SU-DHL-6 (cell line): ENCODE measurements around the gene RNF166.

Experiments used
- H2AFZ ChIP-seq: fragments of 200-600 bp; sonication (generic); 2 replicates; pipeline ENCODE4 v1.6.1; 2014; ENCODE audit warnings: low read depth, mild to moderate bottlenecking, moderate library complexity, mixed read lengths, antibody characterized with exemption, low read length; ENCODE audit not compliant: severe bottlenecking
- H3F3A ChIP-seq: fragments of 200-600 bp; shearing (Covaris generic); 2 replicates; pipeline ENCODE4 v1.6.0; 2016; ENCODE audit warnings: antibody characterized with exemption, mild to moderate bottlenecking; ENCODE audit not compliant: insufficient read depth
- H3K27ac ChIP-seq: fragments of 200-600 bp; sonication (generic); 2 replicates; pipeline ENCODE4 v1.5.1; 2016; ENCODE audit warnings: low read depth, mild to moderate bottlenecking, low read length, moderate library complexity, mixed read lengths
- H3K27me3 ChIP-seq: fragments of 200-600 bp; sonication (generic), shearing (Covaris generic); 2 replicates; pipeline ENCODE4 v1.6.0; 2014; ENCODE audit warnings: mild to moderate bottlenecking, low read length
- H3K36me3 ChIP-seq: fragments of 200-600 bp; sonication (generic); 2 replicates; pipeline ENCODE4 v1.6.1; 2014; ENCODE audit warnings: mild to moderate bottlenecking, low read length, mixed read lengths
- H3K4me2 ChIP-seq: fragments of 300-600, 200-600 bp; shearing (Covaris generic), sonication (generic); 2 replicates; pipeline ENCODE4 v1.6.0; 2014; ENCODE audit warnings: low read length, low read depth, mild to moderate bottlenecking; ENCODE audit not compliant: poor library complexity, severe bottlenecking
- H3K4me3 ChIP-seq: fragments of 200-600 bp; sonication (generic); 2 replicates; pipeline ENCODE4 v1.5.1; 2014; ENCODE audit warnings: antibody characterized with exemption, low read length, mild to moderate bottlenecking, mixed read lengths; ENCODE audit not compliant: insufficient read depth, poor library complexity, severe bottlenecking
- H3K79me2 ChIP-seq: fragments of 200-600 bp; sonication (generic); 2 replicates; pipeline ENCODE4 v1.6.1; 2014; ENCODE audit warnings: mild to moderate bottlenecking, low read length, moderate library complexity; ENCODE audit not compliant: insufficient read depth
- H3K9ac ChIP-seq: fragments of 200-600 bp; sonication (generic); 2 replicates; pipeline ENCODE4 v1.7.0; 2014; ENCODE audit warnings: mild to moderate bottlenecking, low read length
- H3K9me2 ChIP-seq: fragments of 200-600 bp; sonication (generic); replicated peaks from 2 replicates; pipeline ENCODE4 v1.6.1; 2014; ENCODE audit warnings: low read length; ENCODE audit not compliant: insufficient read depth
- H3K9me3 ChIP-seq: fragments of 200-600 bp; sonication (generic); 2 replicates; pipeline ENCODE4 v1.6.1; 2014; ENCODE audit warnings: low read length, mixed read lengths; ENCODE audit not compliant: insufficient read depth
- H4K20me1 ChIP-seq: fragments of 200-600 bp; sonication (generic); 2 replicates; pipeline ENCODE4 v1.6.1; 2014; ENCODE audit warnings: low read depth, mild to moderate bottlenecking, antibody characterized with exemption, low read length, moderate library complexity, mixed read lengths
- EZH2phosphoT487 ChIP-seq: fragments of 200-600 bp; sonication (generic), shearing (Covaris generic); conservative IDR thresholded peaks from 2 replicates; pipeline ENCODE4 v1.6.1; 2018; ENCODE audit warnings: mild to moderate bottlenecking, antibody characterized with exemption, low read length, moderate library complexity, mixed read lengths
- TF ChIP-seq, protein P1 (sequence below): fragments of 200-600 bp; sonication (generic); IDR thresholded peaks from one replicate; pipeline ENCODE4 v1.5.1; 2017; ENCODE audit warnings: antibody characterized with exemption, mild to moderate bottlenecking, low read length, moderate library complexity; ENCODE audit not compliant: insufficient read depth, poor library complexity, severe bottlenecking

RNF166 gene

DNA sequence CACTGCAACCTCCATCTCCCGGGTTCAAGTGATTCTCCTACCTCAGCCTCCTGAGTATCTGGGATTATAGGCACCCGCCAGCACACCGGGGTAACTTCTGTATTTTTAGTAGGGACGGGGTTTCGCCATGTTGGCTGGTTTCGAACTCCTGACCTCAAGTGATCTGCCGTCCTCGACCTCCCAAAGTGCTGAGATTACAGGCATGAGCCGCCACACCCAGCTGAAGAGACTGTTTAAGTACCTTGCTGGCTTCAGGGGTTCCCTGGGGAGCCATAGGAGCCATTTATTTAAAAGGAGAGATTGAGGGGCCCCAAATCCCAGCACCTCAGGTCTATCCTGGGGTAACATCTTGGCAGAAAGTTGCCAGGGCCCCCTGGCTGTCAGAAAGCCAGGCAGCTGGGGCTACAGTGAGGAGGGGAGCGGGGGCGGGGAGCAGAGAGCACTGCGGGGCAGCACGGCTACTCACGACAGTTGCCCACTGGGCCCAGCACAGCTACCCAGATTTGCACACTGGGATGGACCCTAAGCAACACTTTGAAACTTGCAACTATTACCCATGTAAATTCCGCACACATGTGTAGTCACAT is 21.5 kb downstream of the RNF166 start:
- peaks cover 14% of the 10 kb centered on the region for H3F3A ChIP-seq
- no peak for TF ChIP-seq EZH2phosphoT487
- TF ChIP-seq, protein P1, sequence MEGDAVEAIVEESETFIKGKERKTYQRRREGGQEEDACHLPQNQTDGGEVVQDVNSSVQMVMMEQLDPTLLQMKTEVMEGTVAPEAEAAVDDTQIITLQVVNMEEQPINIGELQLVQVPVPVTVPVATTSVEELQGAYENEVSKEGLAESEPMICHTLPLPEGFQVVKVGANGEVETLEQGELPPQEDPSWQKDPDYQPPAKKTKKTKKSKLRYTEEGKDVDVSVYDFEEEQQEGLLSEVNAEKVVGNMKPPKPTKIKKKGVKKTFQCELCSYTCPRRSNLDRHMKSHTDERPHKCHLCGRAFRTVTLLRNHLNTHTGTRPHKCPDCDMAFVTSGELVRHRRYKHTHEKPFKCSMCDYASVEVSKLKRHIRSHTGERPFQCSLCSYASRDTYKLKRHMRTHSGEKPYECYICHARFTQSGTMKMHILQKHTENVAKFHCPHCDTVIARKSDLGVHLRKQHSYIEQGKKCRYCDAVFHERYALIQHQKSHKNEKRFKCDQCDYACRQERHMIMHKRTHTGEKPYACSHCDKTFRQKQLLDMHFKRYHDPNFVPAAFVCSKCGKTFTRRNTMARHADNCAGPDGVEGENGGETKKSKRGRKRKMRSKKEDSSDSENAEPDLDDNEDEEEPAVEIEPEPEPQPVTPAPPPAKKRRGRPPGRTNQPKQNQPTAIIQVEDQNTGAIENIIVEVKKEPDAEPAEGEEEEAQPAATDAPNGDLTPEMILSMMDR = no peak
- H3K27ac ChIP-seq = no peak overlapping the region
- no peak overlapping the region for H3K4me3 ChIP-seq
- no peak overlapping the region for H3K9ac ChIP-seq
- H3K79me2 ChIP-seq = no peaks in the 10 kb centered on the region
- H3K9me2 ChIP-seq = no peaks in the 10 kb centered on the region
- H3K4me2 ChIP-seq = no peak overlapping the region
- no peaks in the 10 kb centered on the region for H4K20me1 ChIP-seq
- H2AFZ ChIP-seq = no peak overlapping the region
- H3K27me3 ChIP-seq = no peaks in the 10 kb centered on the region
- no peaks in the 10 kb centered on the region for H3K9me3 ChIP-seq
- H3K36me3 ChIP-seq = no peaks in the 10 kb centered on the region

DNA sequence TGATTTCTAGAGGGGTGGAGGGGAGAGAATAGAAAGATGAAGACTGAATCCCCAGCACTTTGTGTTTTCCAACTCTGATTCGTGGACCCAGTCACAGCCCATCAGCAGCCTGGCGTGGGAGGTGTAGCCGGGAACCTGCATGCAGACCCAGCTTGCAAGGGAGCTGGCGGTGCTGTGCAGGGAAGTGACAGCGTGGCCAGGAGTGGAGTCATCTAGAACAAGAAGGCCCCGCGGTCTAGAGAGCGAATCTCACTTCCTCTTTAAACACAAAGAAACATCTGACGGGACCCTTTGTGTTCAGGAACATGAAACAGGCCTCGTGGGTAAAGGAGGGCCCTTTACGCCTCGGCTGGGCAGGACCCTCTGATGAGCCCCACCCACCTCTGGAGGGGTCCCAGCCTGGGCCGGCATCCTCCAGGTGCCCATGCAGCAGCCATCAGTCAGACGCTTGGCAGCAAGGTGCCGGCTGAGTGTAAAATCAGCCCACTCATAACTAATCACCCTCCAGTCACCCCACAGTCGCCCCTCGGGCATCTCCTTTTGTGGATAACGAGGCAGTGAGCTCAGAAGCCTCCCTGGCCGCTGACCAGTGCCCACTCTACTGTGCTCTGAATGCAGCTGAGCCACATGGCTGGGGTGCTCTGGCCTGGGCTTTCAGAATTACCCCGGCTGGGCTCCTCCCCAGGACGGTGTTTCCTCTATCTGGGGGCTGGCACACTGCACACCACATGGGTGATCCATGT is 24.3 kb downstream of the RNF166 start:
- Histone ChIP-seq H4K20me1 (no peaks in the 10 kb centered on the region), H3K9ac (peak overlapping the region; percentile 51), H3K9me2 (no peaks in the 10 kb centered on the region), H2AFZ (peak overlapping the region; percentile 59), H3F3A (peaks cover 14% of the 10 kb centered on the region), H3K27me3 (no peaks in the 10 kb centered on the region), H3K4me3 (peak overlapping the region; percentile 23), H3K9me3 (no peaks in the 10 kb centered on the region), H3K79me2 (no peaks in the 10 kb centered on the region), H3K27ac (peak overlapping the region; percentile 83), H3K4me2 (peak overlapping the region; percentile 58), H3K36me3 (no peaks in the 10 kb centered on the region)
- TF ChIP-seq, protein P1 = no peak
- TF ChIP-seq EZH2phosphoT487 = no peak

DNA sequence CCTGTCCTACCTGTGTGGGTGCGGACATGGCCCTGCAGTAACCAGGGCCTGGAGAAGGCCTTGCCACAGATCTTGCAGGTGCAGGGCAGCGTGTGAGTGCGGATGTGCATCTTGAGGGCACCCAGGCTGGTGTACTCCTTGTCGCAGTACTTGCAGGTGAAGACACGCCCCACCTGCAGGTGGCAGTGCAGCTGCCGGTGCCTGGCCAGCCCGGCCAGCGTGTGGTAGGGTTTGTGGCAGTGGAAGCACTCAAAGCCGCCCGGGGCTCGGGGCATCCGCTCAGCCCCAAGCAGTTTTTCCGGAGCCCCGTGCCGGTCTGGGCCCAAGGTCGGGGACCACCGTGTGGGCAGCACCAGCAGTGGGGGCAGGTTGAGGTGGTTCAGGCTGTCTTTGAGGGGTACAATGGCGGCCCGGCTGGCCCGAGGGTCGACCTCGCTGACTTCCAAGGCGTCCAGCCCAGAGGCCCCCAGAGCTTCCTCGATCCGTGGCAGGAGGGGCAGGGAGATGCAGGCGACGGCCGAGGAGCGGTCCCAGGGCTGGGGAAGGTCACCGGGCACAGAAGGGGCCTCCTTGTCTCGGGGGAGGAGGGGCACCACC is 25.0 kb downstream of the RNF166 start:
- Histone ChIP-seq H3K27ac (peak overlapping the region; percentile 83), H3K4me2 (peak overlapping the region; percentile 58), H3K36me3 (no peaks in the 10 kb centered on the region), H3K9me2 (no peaks in the 10 kb centered on the region), H2AFZ (peak overlapping the region; percentile 59), H3K27me3 (no peaks in the 10 kb centered on the region), H3K79me2 (no peaks in the 10 kb centered on the region), H4K20me1 (no peaks in the 10 kb centered on the region), H3K9ac (peak overlapping the region; percentile 51), H3K9me3 (no peaks in the 10 kb centered on the region), H3F3A (peaks cover 14% of the 10 kb centered on the region), H3K4me3 (peak overlapping the region; percentile 23)
- TF ChIP-seq, protein P1 = peak; percentile 63
- TF ChIP-seq EZH2phosphoT487 = no peak
